HepG2 (cell line): Measurements from ENCODE around the gene PLBD1. TPM values are rescaled to one million over a fixed set of nuclear protein-coding genes. Genes with fewer than 3 reads are reported as not detected.
A peak's percentile ranks its signal among the peaks of the same experiment; 100 is the strongest.

Source experiments
- ATAC-seq: fragments of 200-7000 bp; cut with Tn5 transposase; 3 replicates; pipeline ENCODE4 v1.9.1; 2020; ENCODE audit warnings: mild to moderate bottlenecking, moderate library complexity
- BruUV-seq: library from RNA; stranded (reverse); fragments of 400-500 nt; replicated peaks from 2 replicates; lab custom pipeline; 2021; lab: Mats Ljungman, UMichigan
- CTCF ChIA-PET: fragments of 300-600 bp; formaldehyde crosslinking; extraction: SDS; loops from one replicate; lab custom pipeline; 2021; ENCODE audit warnings: low total read pairs, inconsistent platforms, low intra/inter-chr PET ratio; lab: Yijun Ruan, JAX
- POLR2A ChIA-PET: fragments of 350-600 bp; sonication (Branson Sonifier 250); formaldehyde crosslinking; loops from one replicate; lab custom pipeline; 2020; ENCODE audit warnings: antibody characterized with exemption, inconsistent platforms; lab: Yijun Ruan, JAX
- DNase-seq: peaks from one replicate; pipeline ENCODE4 v3.0.0-alpha.2; 2015; ENCODE audit warnings: low spot score
- FAIRE-seq: peaks from 3 replicates; lab custom pipeline; 2011; peaks lifted over from hg19 to GRCh38; lab: Jason Lieb, UNC
- H2AFZ ChIP-seq: one replicate; pipeline ENCODE4 v1.6.1; 2011; ENCODE audit warnings: low read length, inconsistent platforms
- H3K27ac ChIP-seq: fragments of 300-600 bp; 3 replicates; pipeline ENCODE4 v1.8.0; 2011; ENCODE audit warnings: mixed run types, mild to moderate bottlenecking, mixed read lengths, low read length, inconsistent platforms; ENCODE audit not compliant: insufficient read depth; ENCODE audit errors: extremely low read length
- H3K27me3 ChIP-seq, 2 experiments: fragments of 200-600 bp in 1 of 2; 2 replicates in 1 of 2; 3 replicates in 1 of 2; pipeline versions ENCODE4 v1.6.0 to v1.8.0; 2011; ENCODE audit warnings: low read length in 2 of 2, mild to moderate bottlenecking in 2 of 2, moderate library complexity in 2 of 2, inconsistent platforms in 1 of 2; ENCODE audit not compliant: insufficient read depth in 2 of 2, control insufficient read depth in 1 of 2
- H3K36me3 ChIP-seq, 2 experiments: fragments of 200-600 bp in 1 of 2; replicated peaks in 1 of 2; 2 replicates in 1 of 2; 3 replicates in 1 of 2; pipeline versions ENCODE4 v1.5.1 to v1.8.0; 2011; ENCODE audit warnings: low read length in 2 of 2, inconsistent platforms in 1 of 2; ENCODE audit not compliant: insufficient read depth in 2 of 2, control insufficient read depth in 1 of 2
- H3K4me1 ChIP-seq: 2 replicates; pipeline ENCODE4 v1.5.1; 2012; ENCODE audit warnings: low read length, inconsistent platforms; ENCODE audit not compliant: insufficient read depth
- H3K4me2 ChIP-seq: 2 replicates; pipeline ENCODE4 v1.6.0; 2011; ENCODE audit warnings: low read depth, low read length, inconsistent platforms
- H3K4me3 ChIP-seq, 3 experiments: fragments of 200-600 bp in 1 of 3; sonication (generic), shearing (Covaris generic) in 1 of 3; replicated peaks in 1 of 3; 2 replicates each; pipeline ENCODE4 v1.5.1; 2011 to 2016; ENCODE audit warnings: low read length in 3 of 3, inconsistent platforms in 2 of 3, low read depth in 2 of 3, mild to moderate bottlenecking in 2 of 3, control low read depth in 1 of 3, mixed read lengths in 1 of 3; ENCODE audit not compliant: insufficient read depth in 1 of 3
- H3K79me2 ChIP-seq: one replicate; pipeline ENCODE4 v1.6.1; 2011; ENCODE audit warnings: low read length, inconsistent platforms; ENCODE audit not compliant: insufficient read depth
- H3K9ac ChIP-seq: 2 replicates; pipeline ENCODE4 v1.6.0; 2011; ENCODE audit warnings: mild to moderate bottlenecking, low read depth, low read length, inconsistent platforms; ENCODE audit not compliant: insufficient read depth
- H3K9me3 ChIP-seq: 2 replicates; pipeline ENCODE4 v1.5.1; 2012; ENCODE audit warnings: mild to moderate bottlenecking, low read length
- H4K20me1 ChIP-seq: 2 replicates; pipeline ENCODE4 v1.6.0; 2011; ENCODE audit warnings: inconsistent platforms, mild to moderate bottlenecking, low read length, moderate library complexity; ENCODE audit not compliant: insufficient read depth
- SMYD3 ChIP-seq: sonication (generic); formaldehyde crosslinking; IDR thresholded peaks from 2 replicates; pipeline ENCODE4 v1.8.1; 2023; ENCODE audit warnings: mild to moderate bottlenecking, missing genetic modification reagents
- ZBTB21 ChIP-seq: sonication (generic); formaldehyde crosslinking; IDR thresholded peaks from 2 replicates; pipeline ENCODE4 v1.4.0; 2020; ENCODE audit warnings: missing genetic modification reagents
- ZFYVE20 ChIP-seq: sonication (generic); formaldehyde crosslinking; IDR thresholded peaks from 2 replicates; pipeline ENCODE4 v1.8.0; 2023; ENCODE audit warnings: low read depth, mild to moderate bottlenecking, moderate library complexity, missing genetic modification reagents, borderline replicate concordance
- ZNF550 ChIP-seq: sonication (generic); formaldehyde crosslinking; IDR thresholded peaks from 2 replicates; pipeline ENCODE4 v1.4.0; 2020; ENCODE audit warnings: mild to moderate bottlenecking, missing genetic modification reagents, borderline replicate concordance
- ZNF670 ChIP-seq: sonication (generic); formaldehyde crosslinking; IDR thresholded peaks from 2 replicates; pipeline ENCODE4 v1.8.0; 2022; ENCODE audit warnings: mild to moderate bottlenecking, missing genetic modification reagents, borderline replicate concordance
- WGBS: methylation state at CpG from one replicate; pipeline ENCODE4 v1.1.6; 2017; ENCODE audit warnings: low lambda C conversion rate; 5-methylcytosine and 5-hydroxymethylcytosine counted together
- in situ Hi-C: cut with HindIII; loops from 2 replicates; pipeline ENCODE4 v1.10.0; 2017; ENCODE audit warnings: low pct_unique_long_range_greater_than_20kb; ENCODE audit not compliant: extremely low pct_ligation_motif_present
- intact Hi-C: fragments of 100-400 bp; cut with micrococcal nuclease; formaldehyde crosslinking; loops from one replicate; pipeline ENCODE4 v1.10.0; 2022; ENCODE audit not compliant: unreplicated experiment
- polyA plus RNA-seq, 8 experiments: library from polyadenylated mRNA; depleted of rRNA in 3 of 8; stranded (reverse) in 7 of 8; unstranded in 1 of 8; fragments of >200 nt; fragmentation: Illumina TruSeq in 4 of 8; extraction: Trizol in 4 of 8; gene quantifications; 2 replicates each; pipeline versions ENCODE4 v1.2.1 to v1.2.3, GENCODE V29; 2011 to 2016; ENCODE audit warnings: low read depth in 4 of 8, missing spikeins in 1 of 8, mixed read lengths in 1 of 8; ENCODE audit not compliant: insufficient read depth in 1 of 8
- total RNA-seq, 5 experiments: library from RNA; depleted of rRNA; stranded (reverse); fragments of >200 nt; fragmentation: Illumina TruSeq; extraction: Trizol; gene quantifications; 2 replicates each; pipeline ENCODE4 v1.2.3, GENCODE V29; 2016; ENCODE audit warnings: low read depth in 1 of 5
- TF ChIP-seq, protein P1 (sequence below): sonication (generic); formaldehyde crosslinking; IDR thresholded peaks from 2 replicates; pipeline ENCODE4 v1.8.0; 2022; ENCODE audit warnings: missing genetic modification reagents, mild to moderate bottlenecking, borderline replicate concordance
- TF ChIP-seq, protein P2 (sequence below): sonication (generic); formaldehyde crosslinking; IDR thresholded peaks from 2 replicates; pipeline ENCODE4 v1.5.0; 2020; ENCODE audit warnings: mild to moderate bottlenecking, missing genetic modification reagents
- TF ChIP-seq, protein P3 (sequence below): sonication (generic); formaldehyde crosslinking; IDR thresholded peaks from 2 replicates; pipeline ENCODE4 v1.5.0; 2020; ENCODE audit warnings: missing genetic modification reagents
- TF ChIP-seq, protein P4 (sequence below): sonication (generic); formaldehyde crosslinking; IDR thresholded peaks from 2 replicates; pipeline ENCODE4 v1.5.1; 2020; ENCODE audit warnings: missing genetic modification reagents, mild to moderate bottlenecking, borderline replicate concordance
- TF ChIP-seq, protein P5 (sequence below): sonication (generic); formaldehyde crosslinking; IDR thresholded peaks from 2 replicates; pipeline ENCODE4 v1.4.0; 2020; ENCODE audit warnings: missing genetic modification reagents, borderline replicate concordance

The PLBD1 gene
- total and polyA plus RNA-seq, 2 of the 13 experiments (the other 11 are each of a cell fraction or from before 2014, with no cell fraction given) = not detected

DNA sequence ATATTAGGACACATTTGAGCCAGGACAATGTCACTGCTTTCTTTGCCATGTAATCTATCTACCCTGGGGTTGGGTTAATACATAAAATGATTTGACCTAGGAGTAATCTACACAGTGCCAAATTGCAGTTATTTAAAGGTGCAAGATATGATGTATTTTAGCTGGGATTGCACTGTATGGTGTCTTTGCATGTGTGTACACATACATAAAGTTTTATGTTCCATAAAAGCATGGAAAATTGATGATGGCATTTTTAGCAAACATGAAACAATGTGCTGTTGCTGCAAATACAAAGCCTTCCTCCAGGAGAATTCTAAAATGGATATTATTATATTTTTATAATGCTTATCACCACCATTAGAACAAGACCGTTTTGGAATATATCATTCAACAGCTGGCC, 24.0 kb upstream of the PLBD1 start (continued):
- TF ChIP-seq, protein P1, sequence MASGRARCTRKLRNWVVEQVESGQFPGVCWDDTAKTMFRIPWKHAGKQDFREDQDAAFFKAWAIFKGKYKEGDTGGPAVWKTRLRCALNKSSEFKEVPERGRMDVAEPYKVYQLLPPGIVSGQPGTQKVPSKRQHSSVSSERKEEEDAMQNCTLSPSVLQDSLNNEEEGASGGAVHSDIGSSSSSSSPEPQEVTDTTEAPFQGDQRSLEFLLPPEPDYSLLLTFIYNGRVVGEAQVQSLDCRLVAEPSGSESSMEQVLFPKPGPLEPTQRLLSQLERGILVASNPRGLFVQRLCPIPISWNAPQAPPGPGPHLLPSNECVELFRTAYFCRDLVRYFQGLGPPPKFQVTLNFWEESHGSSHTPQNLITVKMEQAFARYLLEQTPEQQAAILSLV (CRISPR knock-in tag) = no peak
- TF ChIP-seq, protein P2, sequence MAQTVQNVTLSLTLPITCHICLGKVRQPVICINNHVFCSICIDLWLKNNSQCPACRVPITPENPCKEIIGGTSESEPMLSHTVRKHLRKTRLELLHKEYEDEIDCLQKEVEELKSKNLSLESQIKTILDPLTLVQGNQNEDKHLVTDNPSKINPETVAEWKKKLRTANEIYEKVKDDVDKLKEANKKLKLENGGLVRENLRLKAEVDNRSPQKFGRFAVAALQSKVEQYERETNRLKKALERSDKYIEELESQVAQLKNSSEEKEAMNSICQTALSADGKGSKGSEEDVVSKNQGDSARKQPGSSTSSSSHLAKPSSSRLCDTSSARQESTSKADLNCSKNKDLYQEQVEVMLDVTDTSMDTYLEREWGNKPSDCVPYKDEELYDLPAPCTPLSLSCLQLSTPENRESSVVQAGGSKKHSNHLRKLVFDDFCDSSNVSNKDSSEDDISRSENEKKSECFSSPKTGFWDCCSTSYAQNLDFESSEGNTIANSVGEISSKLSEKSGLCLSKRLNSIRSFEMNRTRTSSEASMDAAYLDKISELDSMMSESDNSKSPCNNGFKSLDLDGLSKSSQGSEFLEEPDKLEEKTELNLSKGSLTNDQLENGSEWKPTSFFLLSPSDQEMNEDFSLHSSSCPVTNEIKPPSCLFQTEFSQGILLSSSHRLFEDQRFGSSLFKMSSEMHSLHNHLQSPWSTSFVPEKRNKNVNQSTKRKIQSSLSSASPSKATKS (CRISPR knock-in tag) = no peak
- TF ChIP-seq ZFYVE20 = no peak
- TF ChIP-seq, protein P3, sequence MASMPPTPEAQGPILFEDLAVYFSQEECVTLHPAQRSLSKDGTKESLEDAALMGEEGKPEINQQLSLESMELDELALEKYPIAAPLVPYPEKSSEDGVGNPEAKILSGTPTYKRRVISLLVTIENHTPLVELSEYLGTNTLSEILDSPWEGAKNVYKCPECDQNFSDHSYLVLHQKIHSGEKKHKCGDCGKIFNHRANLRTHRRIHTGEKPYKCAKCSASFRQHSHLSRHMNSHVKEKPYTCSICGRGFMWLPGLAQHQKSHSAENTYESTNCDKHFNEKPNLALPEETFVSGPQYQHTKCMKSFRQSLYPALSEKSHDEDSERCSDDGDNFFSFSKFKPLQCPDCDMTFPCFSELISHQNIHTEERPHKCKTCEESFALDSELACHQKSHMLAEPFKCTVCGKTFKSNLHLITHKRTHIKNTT = no peak
- no peak for TF ChIP-seq ZNF670 (CRISPR knock-in tag)
- no peak for TF ChIP-seq ZNF550 (CRISPR knock-in tag)

DNA sequence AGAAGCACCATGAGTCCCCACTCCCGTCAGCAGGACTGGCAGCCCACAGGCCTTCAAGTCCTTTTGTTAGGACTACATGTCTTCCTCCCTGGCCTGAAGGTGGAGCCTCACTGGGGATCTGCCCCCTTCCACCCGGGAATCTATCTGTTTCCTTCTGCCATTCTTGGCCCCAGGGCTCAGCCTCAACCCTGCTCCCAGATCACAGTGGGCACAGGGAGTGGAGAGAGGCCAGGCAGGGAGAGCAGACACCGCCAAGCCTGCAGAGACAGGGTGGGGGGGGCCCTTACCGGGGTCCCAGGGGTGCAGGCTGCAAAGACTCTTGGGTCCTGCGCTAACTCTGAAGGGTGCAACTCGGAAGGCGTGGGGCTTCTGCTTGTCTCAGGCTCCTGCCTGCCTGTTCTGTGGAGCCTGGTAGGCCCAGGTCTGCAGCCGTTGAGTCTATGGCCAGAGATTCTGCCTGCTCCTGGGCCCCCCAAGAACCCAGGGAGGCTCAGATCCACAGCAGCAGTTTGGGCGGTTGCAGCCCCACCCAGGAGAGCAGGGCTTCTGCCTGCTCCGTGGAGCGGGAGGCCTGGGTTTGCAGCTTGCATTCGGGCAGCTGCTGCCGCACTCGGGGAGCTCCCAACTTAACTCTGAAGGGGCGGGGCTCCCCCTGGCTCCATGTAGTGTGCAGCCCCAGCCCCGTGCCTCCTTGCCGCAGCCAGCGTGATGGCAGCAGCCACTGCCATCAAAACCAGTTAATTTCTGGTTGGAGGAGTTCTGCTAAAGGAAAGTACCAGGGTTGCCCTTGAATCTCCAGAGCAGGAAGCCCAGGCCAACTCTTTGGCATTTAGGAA, 21.7 kb upstream of the PLBD1 start:
- ATAC-seq = peak; percentile 88
- TF ChIP-seq ZBTB21 (CRISPR knock-in tag) (no peak), SMYD3 (CRISPR knock-in tag) (no peak)
- TF ChIP-seq, protein P4, sequence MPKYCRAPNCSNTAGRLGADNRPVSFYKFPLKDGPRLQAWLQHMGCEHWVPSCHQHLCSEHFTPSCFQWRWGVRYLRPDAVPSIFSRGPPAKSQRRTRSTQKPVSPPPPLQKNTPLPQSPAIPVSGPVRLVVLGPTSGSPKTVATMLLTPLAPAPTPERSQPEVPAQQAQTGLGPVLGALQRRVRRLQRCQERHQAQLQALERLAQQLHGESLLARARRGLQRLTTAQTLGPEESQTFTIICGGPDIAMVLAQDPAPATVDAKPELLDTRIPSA (CRISPR knock-in tag) = no peak
- TF ChIP-seq, protein P5, sequence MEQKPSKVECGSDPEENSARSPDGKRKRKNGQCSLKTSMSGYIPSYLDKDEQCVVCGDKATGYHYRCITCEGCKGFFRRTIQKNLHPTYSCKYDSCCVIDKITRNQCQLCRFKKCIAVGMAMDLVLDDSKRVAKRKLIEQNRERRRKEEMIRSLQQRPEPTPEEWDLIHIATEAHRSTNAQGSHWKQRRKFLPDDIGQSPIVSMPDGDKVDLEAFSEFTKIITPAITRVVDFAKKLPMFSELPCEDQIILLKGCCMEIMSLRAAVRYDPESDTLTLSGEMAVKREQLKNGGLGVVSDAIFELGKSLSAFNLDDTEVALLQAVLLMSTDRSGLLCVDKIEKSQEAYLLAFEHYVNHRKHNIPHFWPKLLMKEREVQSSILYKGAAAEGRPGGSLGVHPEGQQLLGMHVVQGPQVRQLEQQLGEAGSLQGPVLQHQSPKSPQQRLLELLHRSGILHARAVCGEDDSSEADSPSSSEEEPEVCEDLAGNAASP = no peak

More for the DNA sequence above, 21.7 kb upstream of the PLBD1 start:
- peak overlapping the region; percentile 21 for H2AFZ ChIP-seq
- intact Hi-C loops = no loop called here
- FAIRE-seq (no peak), DNase-seq (no peak)
- no TSS peak for BruUV-seq
- no peak overlapping the region for H3K9ac ChIP-seq
- peak overlapping the region; percentile 37 for H3K4me2 ChIP-seq
- H3K27ac ChIP-seq = no peak overlapping the region
- WGBS = 17% methylated on average over 5 of the region's 18 CpGs
- H3K36me3 ChIP-seq = no peaks in the 10 kb centered on the region
- H3K9me3 ChIP-seq = no peaks in the 10 kb centered on the region
- no peaks in the 10 kb centered on the region for H3K79me2 ChIP-seq
- ChIA-PET POLR2A (no interaction called here), CTCF (no interaction called here)
- H3K4me3 ChIP-seq = peak overlapping the region in 2 of 3 experiments; percentile 32 to 47; a peak in 3 of 6 replicates
- no peaks in the 10 kb centered on the region for H4K20me1 ChIP-seq
- in situ Hi-C loops = no loop called here
- H3K4me1 ChIP-seq = no peaks in the 10 kb centered on the region
- H3K27me3 ChIP-seq = no peaks in the 10 kb centered on the region
